GM18508 (cell line): Measurements from ENCODE around the gene ASB10.
A peak's percentile ranks its signal among the peaks of the same experiment; 100 is the strongest.

Experiments used
- ATAC-seq: cut with Tn5 transposase; IDR thresholded peaks from one replicate; pipeline ENCODE4 v1.9.1; 2021; ENCODE audit warnings: moderate number of reproducible peaks; ENCODE audit not compliant: insufficient read depth, unreplicated experiment

ASB10 gene, protein sequence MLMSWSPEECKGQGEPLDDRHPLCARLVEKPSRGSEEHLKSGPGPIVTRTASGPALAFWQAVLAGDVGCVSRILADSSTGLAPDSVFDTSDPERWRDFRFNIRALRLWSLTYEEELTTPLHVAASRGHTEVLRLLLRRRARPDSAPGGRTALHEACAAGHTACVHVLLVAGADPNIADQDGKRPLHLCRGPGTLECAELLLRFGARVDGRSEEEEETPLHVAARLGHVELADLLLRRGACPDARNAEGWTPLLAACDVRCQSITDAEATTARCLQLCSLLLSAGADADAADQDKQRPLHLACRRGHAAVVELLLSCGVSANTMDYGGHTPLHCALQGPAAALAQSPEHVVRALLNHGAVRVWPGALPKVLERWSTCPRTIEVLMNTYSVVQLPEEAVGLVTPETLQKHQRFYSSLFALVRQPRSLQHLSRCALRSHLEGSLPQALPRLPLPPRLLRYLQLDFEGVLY

DNA sequence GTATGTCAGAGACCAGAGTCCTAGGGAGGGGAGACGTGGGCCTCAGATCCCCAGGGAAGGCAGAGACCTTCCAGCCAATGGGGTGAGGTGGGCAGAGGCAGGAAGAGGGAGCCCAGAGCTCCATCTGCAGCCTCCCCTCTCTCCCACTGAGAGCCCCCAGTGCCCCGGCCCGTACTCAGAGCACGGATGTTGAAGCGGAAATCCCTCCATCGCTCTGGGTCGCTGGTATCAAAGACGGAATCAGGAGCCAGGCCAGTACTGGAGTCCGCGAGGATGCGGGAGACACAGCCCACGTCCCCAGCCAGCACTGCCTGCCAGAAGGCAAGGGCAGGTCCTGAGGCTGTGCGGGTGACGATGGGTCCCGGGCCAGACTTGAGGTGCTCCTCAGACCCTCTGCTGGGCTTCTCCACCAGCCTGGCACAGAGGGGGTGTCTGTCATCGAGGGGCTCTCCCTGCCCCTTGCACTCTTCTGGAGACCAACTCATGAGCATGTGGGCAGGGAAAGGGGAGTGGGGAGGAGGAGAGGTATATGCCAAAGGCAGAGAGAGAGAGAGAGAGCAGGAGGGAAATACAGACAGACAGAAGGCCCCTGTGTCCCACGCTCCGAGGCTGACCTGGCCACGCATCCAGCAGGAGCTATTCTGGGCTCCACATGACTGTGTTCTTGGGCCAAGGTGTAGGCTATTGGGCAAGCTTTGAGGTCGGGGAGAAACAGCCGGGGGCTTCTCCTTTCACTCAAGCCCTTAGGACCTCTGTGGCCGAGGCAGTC lies at the start of gene ASB10:
ASB10 (minus strand) TSS at position 611 of the 769 bp plus-strand sequence; CDS start at position 491, 120 bp downstream.
- no peak for ATAC-seq

DNA sequence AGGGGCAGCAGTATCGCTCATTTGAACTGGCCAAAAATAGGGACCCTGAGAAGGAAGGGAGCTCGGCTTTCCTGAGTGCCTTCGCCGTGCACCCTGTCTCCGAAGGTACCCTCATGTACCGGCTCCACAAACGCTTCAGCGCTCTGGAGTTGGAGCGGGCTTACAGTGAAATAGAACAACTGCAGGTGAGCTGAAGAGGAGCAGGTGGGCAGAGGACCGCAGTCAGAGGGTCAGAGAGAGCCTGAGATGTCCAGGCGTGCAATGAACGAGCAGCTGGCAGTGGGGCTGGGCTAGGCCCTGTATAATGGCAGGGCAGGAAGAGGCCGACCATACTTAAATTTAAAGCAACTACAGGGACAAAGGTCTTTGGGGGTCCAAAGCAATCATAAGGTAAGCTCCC lies 49.4 kb upstream of the ASB10 start:
- ATAC-seq: no peak

DNA sequence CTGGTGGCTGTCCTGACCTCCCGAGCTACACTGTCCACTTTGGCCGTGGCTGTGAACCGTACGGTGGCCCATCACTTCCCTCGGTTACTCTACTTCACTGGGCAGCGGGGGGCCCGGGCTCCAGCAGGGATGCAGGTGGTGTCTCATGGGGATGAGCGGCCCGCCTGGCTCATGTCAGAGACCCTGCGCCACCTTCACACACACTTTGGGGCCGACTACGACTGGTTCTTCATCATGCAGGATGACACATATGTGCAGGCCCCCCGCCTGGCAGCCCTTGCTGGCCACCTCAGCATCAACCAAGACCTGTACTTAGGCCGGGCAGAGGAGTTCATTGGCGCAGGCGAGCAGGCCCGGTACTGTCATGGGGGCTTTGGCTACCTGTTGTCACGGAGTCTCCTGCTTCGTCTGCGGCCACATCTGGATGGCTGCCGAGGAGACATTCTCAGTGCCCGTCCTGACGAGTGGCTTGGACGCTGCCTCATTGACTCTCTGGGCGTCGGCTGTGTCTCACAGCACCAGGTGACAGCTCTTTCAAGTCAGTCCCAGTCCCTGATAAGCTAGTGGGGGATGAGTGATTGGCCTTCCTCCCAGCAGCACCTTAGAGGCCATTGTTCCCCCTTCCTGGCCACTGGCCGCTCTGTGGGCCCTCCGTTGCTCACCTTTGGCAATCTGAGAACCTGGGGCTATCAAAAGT lies 48.2 kb upstream of the ASB10 start:
- ATAC-seq: no peak

DNA sequence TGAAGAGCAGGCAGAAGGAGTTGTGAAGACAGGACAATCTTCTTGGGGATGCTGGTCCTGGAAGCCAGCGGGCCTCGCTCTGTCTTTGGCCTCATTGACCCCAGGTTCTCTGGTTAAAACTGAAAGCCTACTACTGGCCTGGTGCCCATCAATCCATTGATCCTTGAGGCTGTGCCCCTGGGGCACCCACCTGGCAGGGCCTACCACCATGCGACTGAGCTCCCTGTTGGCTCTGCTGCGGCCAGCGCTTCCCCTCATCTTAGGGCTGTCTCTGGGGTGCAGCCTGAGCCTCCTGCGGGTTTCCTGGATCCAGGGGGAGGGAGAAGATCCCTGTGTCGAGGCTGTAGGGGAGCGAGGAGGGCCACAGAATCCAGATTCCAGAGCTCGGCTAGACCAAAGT lies 46.8 kb upstream of the ASB10 start:
- ATAC-seq: no peak

DNA sequence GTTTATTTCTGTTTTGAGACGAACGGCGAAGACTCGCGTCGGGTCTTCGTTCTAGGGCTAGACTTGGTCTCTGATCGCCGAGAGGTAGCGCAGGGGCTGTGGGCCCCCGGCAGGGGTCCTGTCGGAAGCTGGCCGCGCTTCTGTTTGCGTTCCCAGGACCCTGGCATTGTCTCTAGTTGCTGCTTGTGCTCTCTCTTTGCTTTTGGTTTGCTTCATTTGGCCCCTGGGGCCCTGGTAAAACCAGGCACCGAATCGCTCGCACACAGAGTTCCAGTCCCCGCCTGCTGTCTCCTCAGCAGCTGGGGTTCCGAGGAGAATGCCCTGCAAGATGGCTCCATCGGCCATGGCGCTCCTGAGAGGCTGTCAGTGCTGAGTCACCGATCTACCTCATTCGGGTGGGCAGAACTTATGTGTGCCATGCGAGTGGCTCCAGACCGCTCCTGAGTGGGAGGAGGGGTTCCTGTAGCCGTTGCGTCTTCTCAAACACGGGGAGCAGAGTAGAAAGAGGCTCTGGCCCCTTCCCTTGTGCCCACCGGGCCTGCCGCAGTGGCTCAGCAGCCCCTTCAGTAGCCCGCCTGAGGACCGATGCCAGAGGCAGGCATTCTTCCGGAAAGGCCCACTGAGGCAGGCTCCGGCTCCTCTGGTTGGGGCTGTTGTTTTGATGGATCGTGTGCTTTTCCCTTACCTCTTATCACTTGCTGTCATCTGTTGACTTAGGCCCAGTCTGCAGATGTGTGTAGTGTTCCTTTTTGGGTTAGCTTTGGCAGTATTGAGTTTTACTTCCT lies 46.1 kb upstream of the ASB10 start:
- no peak for ATAC-seq

DNA sequence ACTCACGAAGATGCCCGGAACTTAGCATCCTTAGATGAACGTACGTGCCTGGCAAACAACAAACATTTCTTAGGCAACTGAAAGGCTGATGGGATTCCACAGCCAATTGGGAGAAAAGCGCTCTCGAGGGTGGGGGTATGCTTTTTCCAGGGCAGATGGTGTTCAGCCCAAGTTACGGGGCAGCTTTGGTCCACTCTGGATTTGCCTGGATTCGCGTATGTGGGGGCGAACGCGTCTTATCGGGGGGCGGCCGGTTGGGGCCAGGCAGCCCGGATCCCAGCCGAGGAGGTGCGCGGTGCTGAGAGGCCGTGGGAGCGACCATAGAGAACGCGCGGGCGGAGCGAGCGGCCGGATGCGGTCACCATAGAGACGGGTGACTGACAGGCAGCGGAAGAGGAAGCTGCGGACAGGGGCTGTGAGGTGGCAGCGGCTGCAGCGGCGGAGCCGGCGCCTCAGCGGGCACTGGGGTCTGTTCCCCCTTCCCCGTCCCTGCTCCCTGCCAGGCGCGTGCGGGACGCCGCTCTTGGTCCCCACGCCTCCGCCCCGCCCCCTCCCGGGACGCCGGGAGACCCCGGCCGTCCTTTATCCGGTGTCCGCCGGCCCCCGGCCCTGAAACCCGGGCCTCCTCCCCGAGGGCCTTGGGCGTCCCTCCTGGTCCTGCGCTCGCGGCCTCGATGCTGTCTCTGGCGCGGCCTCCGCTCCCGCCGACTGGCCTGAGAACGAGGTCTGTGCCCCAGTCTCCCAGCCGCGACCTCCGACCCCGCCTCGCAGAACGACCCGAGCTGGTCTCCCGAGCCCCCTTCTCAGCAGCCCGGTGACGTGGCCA lies 45.3 kb upstream of the ASB10 start, which contains the start of gene CHPF2:
CHPF2 (plus strand) TSS at position 393 of the 826 bp plus-strand sequence. CDS start 1,529 bp downstream, outside the sequence.
- ATAC-seq: peak; percentile 73

DNA sequence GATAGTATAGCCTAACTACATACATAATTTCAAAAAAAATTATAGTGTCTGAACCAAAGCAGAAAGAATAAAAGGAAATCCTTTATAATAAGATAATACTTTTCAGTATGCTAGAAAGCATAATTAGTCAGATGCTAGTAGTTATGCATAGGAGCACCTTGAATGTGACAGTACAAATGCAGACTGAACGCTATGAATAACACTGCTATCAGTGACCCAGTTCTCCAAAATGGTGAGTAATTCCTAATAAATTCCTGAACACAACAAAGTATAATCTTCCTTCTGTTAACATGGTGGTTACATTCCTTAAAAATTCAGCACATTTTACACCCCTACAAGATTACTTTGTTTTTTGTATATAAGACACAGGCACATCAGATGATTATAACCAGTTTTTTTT lies 44.0 kb upstream of the ASB10 start:
- ATAC-seq: no peak

DNA sequence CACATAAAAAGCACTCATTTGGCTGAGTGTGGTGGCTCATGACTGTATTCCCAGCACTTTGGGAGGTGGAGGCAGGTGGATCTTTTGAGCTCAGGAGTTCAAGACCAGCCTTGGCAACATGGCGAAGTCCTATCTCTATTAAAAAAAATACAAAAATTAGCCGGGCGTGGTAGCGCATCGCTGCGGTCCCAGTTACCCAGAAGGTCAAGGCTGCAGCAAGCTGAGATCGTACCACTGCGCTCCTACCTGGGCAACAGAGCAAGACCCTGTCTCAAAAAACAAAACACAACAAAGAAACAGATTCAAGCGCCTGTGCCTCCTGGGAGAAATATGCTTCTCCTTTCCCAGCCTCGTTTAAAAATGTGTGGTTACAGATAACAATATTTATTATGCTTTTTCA lies 42.2 kb upstream of the ASB10 start:
- ATAC-seq: no peak

DNA sequence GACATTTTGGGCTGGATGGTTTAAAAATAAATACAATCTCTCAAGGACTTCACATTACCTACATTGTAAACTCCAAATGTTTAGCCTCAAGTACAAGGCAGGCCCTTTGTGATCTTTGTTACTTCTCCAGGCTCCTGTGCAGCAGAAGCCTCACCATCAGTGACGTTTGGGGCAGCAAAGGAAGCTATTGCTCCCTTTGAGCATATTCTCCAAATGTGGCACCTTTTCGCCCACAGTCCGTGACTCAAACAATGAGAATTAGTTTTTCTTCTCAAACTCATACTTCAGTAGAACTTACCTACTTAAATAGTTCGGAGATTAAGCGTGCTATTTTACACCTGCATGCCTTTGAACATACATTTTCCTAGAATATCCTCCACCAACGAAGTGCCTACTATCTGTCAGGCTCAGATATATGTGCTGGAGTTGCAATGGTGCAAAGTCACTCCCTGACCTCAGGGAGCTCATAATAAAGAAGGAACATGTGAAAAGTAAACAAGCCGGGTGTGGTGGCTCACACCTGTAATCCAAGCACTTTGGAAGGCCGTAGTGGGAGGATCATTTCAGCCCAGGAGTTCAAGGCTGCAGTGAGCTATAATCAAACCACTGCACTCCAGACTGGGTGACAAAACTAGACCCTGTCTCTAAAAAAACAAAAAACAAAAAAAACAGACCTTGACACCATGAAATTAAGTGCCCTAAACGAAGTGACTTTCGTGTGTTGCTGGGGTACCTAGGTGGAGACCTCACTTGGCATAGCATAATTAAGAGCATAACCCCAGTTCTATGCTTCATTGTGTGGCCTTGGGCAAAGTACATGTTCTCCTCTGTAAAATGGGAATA lies 41.2 kb upstream of the ASB10 start:
- ATAC-seq: no peak

DNA sequence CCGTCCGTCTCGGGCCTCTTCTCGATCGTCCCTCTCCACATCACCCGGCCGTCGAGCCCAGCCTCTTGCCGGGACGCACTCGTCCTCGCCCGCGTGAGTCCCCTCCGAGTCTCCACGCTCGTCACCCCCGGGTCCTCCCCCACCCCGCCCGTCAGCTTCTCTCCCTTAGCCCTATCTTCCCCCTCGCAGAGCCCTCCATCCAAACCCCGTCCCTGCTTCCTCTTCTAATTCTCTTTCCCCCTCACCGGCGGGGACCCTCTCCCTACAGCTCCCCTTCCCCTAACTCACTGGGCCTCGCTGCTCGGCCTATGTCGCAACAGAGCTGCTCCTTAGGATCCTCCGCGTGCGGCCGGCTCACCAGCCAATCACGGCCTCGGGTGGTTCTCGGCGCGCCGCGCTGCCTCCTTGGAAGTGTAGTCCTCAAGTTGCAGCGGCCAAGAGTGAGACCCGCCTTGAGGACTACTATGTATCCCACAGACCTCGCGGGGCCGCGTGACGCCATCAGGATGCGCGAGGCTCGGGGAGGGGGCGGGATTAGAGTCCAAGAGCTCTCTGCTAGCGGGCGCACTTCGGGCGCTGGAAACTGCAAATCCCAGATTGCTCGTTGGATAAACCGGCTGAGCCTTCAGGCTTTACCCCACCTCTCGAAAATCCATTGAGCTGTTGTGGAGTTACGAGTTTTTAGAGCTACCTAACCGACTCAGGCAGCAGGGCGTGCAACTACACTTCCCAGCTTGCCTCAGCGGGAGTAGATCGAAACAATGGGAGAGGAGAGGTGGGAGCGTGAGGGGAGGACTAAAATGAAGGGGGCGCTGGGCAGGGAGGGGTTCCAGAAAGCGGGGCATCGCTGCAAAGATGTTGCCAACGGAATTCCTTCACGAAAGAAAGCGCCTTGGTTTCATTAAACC lies 40.1 kb upstream of the ASB10 start, which contains the start of gene ABCF2:
ABCF2 (minus strand) TSS at position 331 of the 908 bp plus-strand sequence. CDS start 747 bp downstream, outside the sequence.
- peak; percentile 93 for ATAC-seq

DNA sequence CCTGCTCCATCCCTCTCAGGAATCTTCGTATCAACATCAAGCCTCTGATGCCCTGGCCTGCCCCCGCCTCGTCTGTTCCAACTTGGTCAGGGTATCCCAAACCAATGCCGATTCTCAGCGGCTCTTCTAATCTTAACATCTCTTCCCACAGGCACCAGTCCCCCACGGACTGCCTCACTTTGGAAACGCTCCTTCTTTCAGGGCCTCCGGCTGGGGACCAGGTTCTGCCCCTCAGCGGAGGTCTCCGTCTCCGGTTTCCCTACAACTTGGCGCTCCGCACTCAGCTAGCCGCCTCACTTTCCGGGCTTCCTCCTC lies 39.5 kb upstream of the ASB10 start:
- no peak for ATAC-seq

DNA sequence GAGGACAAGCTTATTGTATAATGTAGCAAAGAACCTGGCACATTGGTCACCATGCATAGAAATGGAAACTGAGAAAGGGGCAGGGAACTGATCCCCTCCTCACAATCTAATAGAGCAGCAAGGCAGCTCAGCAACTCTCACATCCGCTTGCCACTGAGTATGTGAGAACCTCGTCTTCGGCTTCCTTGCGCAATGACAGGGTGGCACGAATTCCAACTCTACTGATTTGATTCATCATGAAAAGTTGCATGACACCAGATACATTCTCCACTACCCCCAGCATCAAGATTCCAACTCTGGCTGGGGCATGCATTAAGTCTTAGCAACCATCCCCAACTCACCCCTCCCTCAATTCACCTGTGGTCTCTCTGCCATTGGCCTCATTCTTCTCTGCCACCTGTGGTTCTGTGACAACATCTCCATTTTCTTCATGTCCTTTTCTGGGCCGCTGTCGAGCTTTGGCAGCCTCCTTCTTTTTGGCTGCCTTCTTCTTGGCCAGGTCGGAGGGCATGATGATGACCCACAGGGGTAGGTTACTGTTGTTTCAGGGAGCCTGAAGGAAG lies 39.0 kb upstream of the ASB10 start:
- no peak for ATAC-seq

DNA sequence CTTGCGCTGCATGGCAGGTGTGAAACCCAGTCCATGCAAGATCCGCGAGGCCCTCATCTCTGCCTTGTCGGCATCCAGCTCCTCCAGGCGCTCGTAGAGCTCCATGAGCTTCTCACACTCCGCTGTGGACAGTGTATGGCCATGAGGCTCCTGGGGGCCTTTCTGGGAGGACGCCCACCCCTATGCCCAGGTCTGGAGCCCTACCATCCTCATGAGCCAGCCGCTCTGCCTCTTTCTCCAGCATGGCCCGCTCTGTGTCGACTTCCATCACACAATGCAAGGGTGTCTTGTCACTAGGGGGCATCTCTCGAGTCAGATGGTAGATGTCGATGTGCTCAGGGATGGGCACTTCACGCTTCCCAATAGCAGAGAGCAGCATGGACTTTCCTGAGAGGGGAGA lies 36.7 kb upstream of the ASB10 start:
- no peak for ATAC-seq

DNA sequence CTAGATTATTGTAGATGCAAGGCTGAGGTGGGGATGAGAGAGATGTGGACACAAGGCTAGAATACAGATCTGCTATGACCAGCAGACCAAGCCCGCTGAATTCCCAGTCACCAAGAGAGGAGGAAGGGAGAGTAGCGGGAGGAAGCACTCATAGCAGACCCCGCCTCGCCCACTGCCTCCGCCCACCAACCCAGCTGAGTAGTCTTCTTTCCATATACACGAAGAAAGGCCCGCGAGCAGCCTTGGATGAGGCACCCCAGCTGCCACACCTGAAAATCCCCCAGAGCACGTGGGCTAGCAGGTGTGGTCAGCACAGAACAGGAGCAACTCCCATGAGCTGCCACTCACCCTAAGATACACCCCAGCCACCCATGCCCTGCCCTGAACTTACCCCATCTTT lies 31.1 kb upstream of the ASB10 start:
- no peak for ATAC-seq

DNA sequence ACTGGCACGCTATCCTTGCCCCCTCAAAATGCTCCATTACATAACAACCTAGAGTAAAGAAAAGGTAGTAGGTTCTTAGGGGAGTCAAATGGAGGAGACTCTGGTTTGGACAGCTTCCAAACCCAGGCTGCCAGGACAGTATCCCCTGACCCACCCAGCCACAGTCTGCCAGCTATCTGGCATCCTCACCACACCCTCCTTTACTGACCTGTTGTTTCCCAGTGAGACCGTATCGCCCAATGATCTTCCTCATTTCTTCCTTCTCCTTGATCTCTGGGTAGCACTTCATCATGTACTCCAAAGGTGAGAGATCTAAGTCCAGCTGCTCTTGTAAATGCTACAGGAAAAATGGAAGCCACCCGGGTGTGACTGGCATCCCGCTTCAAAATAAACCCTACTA lies 28.3 kb upstream of the ASB10 start:
- ATAC-seq: no peak

DNA sequence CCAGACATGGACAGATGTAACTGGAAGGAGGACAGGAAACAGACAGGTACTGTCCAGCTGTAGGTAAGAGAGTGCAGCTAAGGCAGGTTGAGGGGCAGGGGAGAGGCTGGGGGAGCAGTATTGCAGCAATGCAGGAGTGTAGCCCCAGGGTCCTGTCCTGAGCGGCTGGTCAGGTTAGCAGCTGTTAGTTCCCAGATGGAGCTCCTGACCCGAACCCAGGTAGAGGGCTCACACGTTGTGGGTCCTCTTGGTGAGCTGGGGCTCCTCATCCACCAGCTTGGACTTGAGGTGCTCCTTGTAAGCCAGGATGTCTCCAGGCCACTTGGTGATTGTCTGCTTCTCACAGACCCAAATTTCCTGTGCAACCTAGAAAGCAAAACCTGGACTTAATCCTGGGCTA lies 26.8 kb upstream of the ASB10 start:
- ATAC-seq: no peak

DNA sequence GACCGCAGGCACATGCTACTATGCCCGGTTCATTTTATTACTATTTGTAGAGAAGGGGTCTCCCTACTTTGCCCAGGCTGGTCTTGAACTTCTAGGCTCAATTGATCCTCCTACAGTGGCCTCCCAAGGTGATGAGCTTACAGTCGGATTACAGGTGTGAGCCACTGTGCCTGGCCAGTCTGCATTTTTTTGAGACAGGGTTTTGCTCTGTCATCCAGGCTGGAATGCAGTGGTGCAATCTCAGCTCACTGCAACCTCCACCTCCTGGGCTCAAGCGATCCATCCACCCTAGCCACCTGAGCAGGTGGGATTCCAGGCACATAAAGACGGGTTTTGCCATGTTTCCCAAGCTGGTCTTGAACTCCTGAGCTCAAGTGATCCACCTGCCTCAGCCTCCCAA lies 25.6 kb upstream of the ASB10 start:
- ATAC-seq: no peak
